HEK293 (cell line): ENCODE data around the gene FADS2.

Experiments
- CTCF ChIA-PET: fragments of 350-600 bp; formaldehyde crosslinking; extraction: SDS; loops from one replicate; lab custom pipeline; 2021; ENCODE audit warnings: antibody characterized with exemption; lab: Yijun Ruan, JAX
- POLR2A ChIA-PET: fragments of 300-600 bp; formaldehyde crosslinking; extraction: SDS; loops from one replicate; lab custom pipeline; 2020; ENCODE audit warnings: antibody characterized with exemption, inconsistent platforms; lab: Yijun Ruan, JAX
- H3K27ac ChIP-seq: fragments of 200-500 bp; sonication (Bioruptor generic); 2 replicates; pipeline ENCODE4 v1.5.1; 2014; ENCODE audit warnings: low read depth, low read length, control low read depth, inconsistent platforms; ENCODE audit errors: extremely low read depth
- H3K36me3 ChIP-seq, 2 experiments: fragments of 200-500 bp in 1 of 2; sonication (Bioruptor generic) in 1 of 2; 1 replicate in 1 of 2; 2 replicates in 1 of 2; pipeline ENCODE4 v1.5.1; 2014 to 2017; ENCODE audit warnings: inconsistent platforms in 2 of 2, low read length in 2 of 2; ENCODE audit not compliant: control insufficient read depth in 2 of 2, insufficient read depth in 1 of 2
- H3K4me1 ChIP-seq: fragments of 200-500 bp; sonication (Bioruptor generic); 2 replicates; pipeline ENCODE4 v1.5.1; 2014; ENCODE audit warnings: mild to moderate bottlenecking, low read length, inconsistent platforms; ENCODE audit not compliant: control insufficient read depth, insufficient read depth
- H3K4me3 ChIP-seq: 2 replicates; pipeline ENCODE4 v1.5.1; 2011; ENCODE audit warnings: low read depth, mild to moderate bottlenecking, control low read depth, low read length, moderate library complexity
- H3K9me3 ChIP-seq: fragments of 200-500 bp; sonication (Bioruptor generic); 2 replicates; pipeline ENCODE4 v1.5.1; 2014; ENCODE audit warnings: low read depth, low read length, inconsistent platforms; ENCODE audit not compliant: control insufficient read depth, insufficient read depth
- BCL11A ChIP-seq: fragments of 450-650 bp; formaldehyde crosslinking; IDR thresholded peaks from 2 replicates; pipeline ENCODE4 v1.5.1; 2016; ENCODE audit warnings: low read depth, missing biosample characterization, missing genetic modification characterization
- FEZF1 ChIP-seq: fragments of 450-650 bp; formaldehyde crosslinking; IDR thresholded peaks from 2 replicates; pipeline ENCODE4 v1.5.1; 2016; ENCODE audit warnings: missing biosample characterization, missing genetic modification characterization
- GLIS2 ChIP-seq: fragments of 450-650 bp; formaldehyde crosslinking; IDR thresholded peaks from 2 replicates; pipeline ENCODE4 v1.5.1; 2016; ENCODE audit warnings: missing biosample characterization, missing genetic modification characterization
- HOXA7 ChIP-seq: sonication (generic); formaldehyde crosslinking; IDR thresholded peaks from 2 replicates; pipeline ENCODE4 v1.8.1; 2022; ENCODE audit warnings: missing genetic modification reagents, borderline replicate concordance
- KLF1 ChIP-seq: fragments of 450-650 bp; formaldehyde crosslinking; IDR thresholded peaks from 2 replicates; pipeline ENCODE4 v1.5.1; 2016; ENCODE audit warnings: missing biosample characterization, missing genetic modification characterization
- ZBTB8A ChIP-seq: fragments of 450-650 bp; formaldehyde crosslinking; IDR thresholded peaks from 2 replicates; pipeline ENCODE4 v1.5.1; 2016; ENCODE audit warnings: missing biosample characterization, missing genetic modification characterization
- ZFP3 ChIP-seq: fragments of 450-650 bp; formaldehyde crosslinking; IDR thresholded peaks from 2 replicates; pipeline ENCODE4 v1.5.1; 2016; ENCODE audit warnings: low read depth, missing biosample characterization, missing genetic modification characterization
- ZFP37 ChIP-seq: fragments of 450-650 bp; formaldehyde crosslinking; IDR thresholded peaks from 2 replicates; pipeline ENCODE4 v1.5.1; 2016; ENCODE audit warnings: missing biosample characterization, missing genetic modification characterization
- ZFP69B ChIP-seq: fragments of 450-650 bp; formaldehyde crosslinking; IDR thresholded peaks from 2 replicates; pipeline ENCODE4 v1.5.1; 2016; ENCODE audit warnings: missing biosample characterization, missing genetic modification characterization
- ZIC2 ChIP-seq: fragments of 450-650 bp; formaldehyde crosslinking; IDR thresholded peaks from 2 replicates; pipeline ENCODE4 v1.5.1; 2016; ENCODE audit warnings: missing biosample characterization, missing genetic modification characterization
- ZNF138 ChIP-seq: fragments of 450-650 bp; formaldehyde crosslinking; IDR thresholded peaks from 2 replicates; pipeline ENCODE4 v1.5.1; 2016; ENCODE audit warnings: missing biosample characterization, missing genetic modification characterization, borderline replicate concordance
- ZNF140 ChIP-seq: fragments of 450-650 bp; formaldehyde crosslinking; IDR thresholded peaks from 2 replicates; pipeline ENCODE4 v1.5.1; 2016; ENCODE audit warnings: missing biosample characterization, missing genetic modification characterization
- ZNF16 ChIP-seq: fragments of 450-650 bp; formaldehyde crosslinking; IDR thresholded peaks from 2 replicates; pipeline ENCODE4 v1.5.1; 2016; ENCODE audit warnings: low read depth, missing biosample characterization, missing genetic modification characterization
- ZNF175 ChIP-seq: fragments of 450-650 bp; formaldehyde crosslinking; IDR thresholded peaks from 2 replicates; pipeline ENCODE4 v1.5.1; 2016; ENCODE audit warnings: missing biosample characterization, missing genetic modification characterization
- ZNF24 ChIP-seq: fragments of 450-650 bp; formaldehyde crosslinking; IDR thresholded peaks from 2 replicates; pipeline ENCODE4 v1.5.1; 2016; ENCODE audit warnings: missing biosample characterization, missing genetic modification characterization
- ZNF311 ChIP-seq: fragments of 450-650 bp; formaldehyde crosslinking; IDR thresholded peaks from 2 replicates; pipeline ENCODE4 v1.5.1; 2017; ENCODE audit warnings: missing biosample characterization, missing genetic modification characterization, borderline replicate concordance
- ZNF366 ChIP-seq: fragments of 450-650 bp; formaldehyde crosslinking; conservative IDR thresholded peaks from 2 replicates; pipeline ENCODE4 v1.5.1; 2016; ENCODE audit warnings: missing biosample characterization, missing genetic modification characterization
- ZNF501 ChIP-seq: fragments of 450-650 bp; formaldehyde crosslinking; IDR thresholded peaks from 2 replicates; pipeline ENCODE4 v1.5.1; 2016; ENCODE audit warnings: missing biosample characterization, missing genetic modification characterization
- ZNF529 ChIP-seq: fragments of 450-650 bp; formaldehyde crosslinking; IDR thresholded peaks from 2 replicates; pipeline ENCODE4 v1.5.1; 2017; ENCODE audit warnings: missing genetic modification characterization, missing biosample characterization; ENCODE audit not compliant: insufficient replicate concordance
- ZNF561 ChIP-seq: fragments of 450-650 bp; IDR thresholded peaks from 2 replicates; pipeline ENCODE4 v1.5.1; 2018; ENCODE audit warnings: missing biosample characterization, missing genetic modification characterization, borderline replicate concordance
- ZNF654 ChIP-seq: fragments of 450-650 bp; formaldehyde crosslinking; IDR thresholded peaks from 2 replicates; pipeline ENCODE4 v1.5.1; 2016; ENCODE audit warnings: low read depth, missing biosample characterization, missing genetic modification characterization
- ZXDB ChIP-seq: fragments of 450-650 bp; formaldehyde crosslinking; IDR thresholded peaks from 2 replicates; pipeline ENCODE4 v1.5.1; 2016; ENCODE audit warnings: missing biosample characterization, missing genetic modification characterization
- TF ChIP-seq, protein P1 (sequence below): fragments of 450-650 bp; formaldehyde crosslinking; IDR thresholded peaks from 2 replicates; pipeline ENCODE4 v1.5.1; 2016; ENCODE audit warnings: missing biosample characterization, missing genetic modification characterization, borderline replicate concordance
- TF ChIP-seq, protein P2 (sequence below): fragments of 450-650 bp; formaldehyde crosslinking; IDR thresholded peaks from 2 replicates; pipeline ENCODE4 v1.5.1; 2016; ENCODE audit warnings: missing biosample characterization, missing genetic modification characterization

The FADS2 gene

DNA sequence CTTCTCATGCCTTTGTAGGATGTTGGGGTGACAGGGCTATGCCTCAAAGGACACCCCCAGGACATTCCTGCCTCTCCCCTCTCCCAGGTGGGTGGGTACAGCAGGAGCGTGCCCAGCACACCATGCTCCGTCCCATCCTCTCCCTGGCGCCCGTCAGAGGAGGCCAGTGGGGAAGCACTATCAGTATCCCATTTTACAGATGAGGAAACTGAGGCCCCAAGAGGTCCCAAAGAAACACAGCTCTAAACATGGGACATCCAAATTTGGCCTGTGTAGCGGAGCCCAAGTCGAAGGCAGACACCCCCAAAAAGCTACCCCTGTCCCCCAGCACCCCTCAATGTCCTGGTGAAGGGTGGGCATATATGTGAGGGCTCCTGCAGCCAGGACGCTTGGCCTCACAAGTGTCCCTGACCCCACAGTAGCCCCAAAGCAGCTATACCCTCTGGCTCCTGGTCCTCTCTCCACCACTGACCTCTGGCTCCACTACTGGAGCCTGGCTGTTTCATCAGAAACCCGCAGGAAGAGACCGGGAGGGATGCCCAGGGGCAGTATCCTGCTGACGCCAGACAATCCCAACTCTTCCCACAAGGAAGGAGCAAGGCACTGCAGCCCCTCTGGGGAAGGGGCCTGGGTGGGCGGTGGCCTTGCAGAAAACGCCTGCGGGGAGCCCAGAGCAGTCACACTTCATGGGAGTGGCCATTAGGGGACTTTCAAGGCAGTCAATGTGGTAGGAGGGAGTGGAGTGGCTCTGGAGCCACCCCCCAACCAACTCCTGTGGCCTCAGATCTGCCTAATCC lies 57.9 kb downstream of the FADS2 start:
- POLR2A ChIA-PET, result no interaction called here
- H3K4me1 ChIP-seq, result peaks cover 3% of the 10 kb centered on the region
- H3K27ac ChIP-seq, result no peak overlapping the region
- TF ChIP-seq ZNF561 (tag by site-specific recombination) (no peak), ZNF24 (tag by site-specific recombination) (no peak), ZNF140 (tag by site-specific recombination) (no peak), ZFP3 (no peak), ZIC2 (no peak)
- no peak overlapping the region for H3K4me3 ChIP-seq
- CTCF ChIA-PET, result interaction anchor here (0.9 to 7.0 kb wide), 4 partner anchors 15 to 196 kb away, joined by 3 to 48 read pairs (median 9); no protein-coding TSS in a partner anchor
- no peaks in the 10 kb centered on the region for H3K9me3 ChIP-seq
- no peaks in the 10 kb centered on the region for H3K36me3 ChIP-seq

DNA sequence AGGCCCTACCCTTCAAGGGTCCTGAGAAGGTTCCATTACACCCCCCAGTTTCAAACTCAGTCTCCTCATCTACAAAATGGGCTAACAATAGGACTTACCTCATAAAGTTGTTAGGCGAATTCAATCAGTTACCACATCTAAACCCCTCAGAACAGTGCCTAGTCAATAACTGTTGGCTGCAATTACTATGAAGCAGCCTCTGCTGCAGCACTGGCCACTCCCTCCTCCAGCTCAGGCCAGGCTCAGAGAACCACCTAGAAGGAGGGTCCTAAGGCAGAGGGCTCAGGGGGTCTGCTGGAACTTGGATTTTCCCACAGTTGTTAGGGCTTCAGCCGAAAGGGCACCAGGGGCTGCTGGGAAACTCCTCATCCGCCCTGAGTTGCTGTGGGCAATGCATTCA lies 58.5 kb downstream of the FADS2 start:
- Histone ChIP-seq H3K36me3 (no peaks in the 10 kb centered on the region), H3K4me3 (no peak overlapping the region), H3K27ac (no peak overlapping the region), H3K4me1 (peaks cover 3% of the 10 kb centered on the region), H3K9me3 (no peaks in the 10 kb centered on the region)
- POLR2A ChIA-PET, result no interaction called here
- CTCF ChIA-PET, result interaction anchor here (0.9 to 1.2 kb wide), 2 partner anchors 16 to 61 kb away, joined by 3 read pairs; no protein-coding TSS in a partner anchor
- TF ChIP-seq ZNF16, result no peak
- no peak for TF ChIP-seq KLF1
- TF ChIP-seq ZFP69B, result no peak
- no peak for TF ChIP-seq FEZF1 (tag by site-specific recombination)
- no peak for TF ChIP-seq ZNF501 (tag by site-specific recombination)
- TF ChIP-seq ZBTB8A (tag by site-specific recombination), result no peak
- TF ChIP-seq GLIS2 (tag by site-specific recombination), result no peak
- no peak for TF ChIP-seq ZNF561 (tag by site-specific recombination)
- no peak for TF ChIP-seq ZXDB (tag by site-specific recombination)
- no peak for TF ChIP-seq HOXA7 (CRISPR knock-in tag)

DNA sequence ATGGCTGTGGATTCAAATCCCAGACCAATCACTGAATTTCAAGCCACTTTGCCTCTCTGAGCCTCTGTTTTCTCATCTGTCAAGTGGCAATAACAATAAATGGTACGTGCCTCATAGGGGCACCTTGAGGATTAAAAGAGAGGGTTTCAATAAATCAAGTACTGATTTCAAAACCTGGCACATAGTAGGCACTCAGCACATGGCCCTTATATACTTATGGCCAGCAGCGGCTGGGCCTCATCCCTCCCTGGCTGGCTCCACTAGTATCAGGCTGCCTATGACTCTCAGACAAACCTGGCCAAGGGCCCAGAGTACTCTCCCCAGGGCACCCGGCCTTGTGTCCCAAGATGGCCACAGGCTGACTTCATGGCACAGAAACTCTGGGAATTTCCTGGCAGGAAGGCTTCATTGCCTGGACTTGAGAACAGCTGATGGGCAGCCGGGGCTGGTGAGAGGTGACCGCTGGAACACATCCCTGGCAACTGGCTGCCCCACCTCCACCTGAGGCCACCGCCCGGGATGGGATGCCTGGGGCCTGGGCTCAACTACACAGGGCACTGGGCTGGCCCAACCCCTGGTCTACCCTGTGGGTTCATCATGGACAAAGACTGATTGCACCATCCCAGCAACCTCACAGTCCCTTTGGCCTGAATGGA lies 59.9 kb downstream of the FADS2 start:
- no peaks in the 10 kb centered on the region for H3K9me3 ChIP-seq
- no peak overlapping the region for H3K4me3 ChIP-seq
- TF ChIP-seq ZNF311 (tag by site-specific recombination) (no peak), ZNF366 (tag by site-specific recombination) (no peak), BCL11A (tag by site-specific recombination) (no peak), ZNF529 (tag by site-specific recombination) (no peak), ZNF175 (no peak), ZFP37 (tag by site-specific recombination) (no peak), ZNF138 (no peak), ZNF654 (tag by site-specific recombination) (no peak), ZFP3 (no peak)
- TF ChIP-seq, protein P1, sequence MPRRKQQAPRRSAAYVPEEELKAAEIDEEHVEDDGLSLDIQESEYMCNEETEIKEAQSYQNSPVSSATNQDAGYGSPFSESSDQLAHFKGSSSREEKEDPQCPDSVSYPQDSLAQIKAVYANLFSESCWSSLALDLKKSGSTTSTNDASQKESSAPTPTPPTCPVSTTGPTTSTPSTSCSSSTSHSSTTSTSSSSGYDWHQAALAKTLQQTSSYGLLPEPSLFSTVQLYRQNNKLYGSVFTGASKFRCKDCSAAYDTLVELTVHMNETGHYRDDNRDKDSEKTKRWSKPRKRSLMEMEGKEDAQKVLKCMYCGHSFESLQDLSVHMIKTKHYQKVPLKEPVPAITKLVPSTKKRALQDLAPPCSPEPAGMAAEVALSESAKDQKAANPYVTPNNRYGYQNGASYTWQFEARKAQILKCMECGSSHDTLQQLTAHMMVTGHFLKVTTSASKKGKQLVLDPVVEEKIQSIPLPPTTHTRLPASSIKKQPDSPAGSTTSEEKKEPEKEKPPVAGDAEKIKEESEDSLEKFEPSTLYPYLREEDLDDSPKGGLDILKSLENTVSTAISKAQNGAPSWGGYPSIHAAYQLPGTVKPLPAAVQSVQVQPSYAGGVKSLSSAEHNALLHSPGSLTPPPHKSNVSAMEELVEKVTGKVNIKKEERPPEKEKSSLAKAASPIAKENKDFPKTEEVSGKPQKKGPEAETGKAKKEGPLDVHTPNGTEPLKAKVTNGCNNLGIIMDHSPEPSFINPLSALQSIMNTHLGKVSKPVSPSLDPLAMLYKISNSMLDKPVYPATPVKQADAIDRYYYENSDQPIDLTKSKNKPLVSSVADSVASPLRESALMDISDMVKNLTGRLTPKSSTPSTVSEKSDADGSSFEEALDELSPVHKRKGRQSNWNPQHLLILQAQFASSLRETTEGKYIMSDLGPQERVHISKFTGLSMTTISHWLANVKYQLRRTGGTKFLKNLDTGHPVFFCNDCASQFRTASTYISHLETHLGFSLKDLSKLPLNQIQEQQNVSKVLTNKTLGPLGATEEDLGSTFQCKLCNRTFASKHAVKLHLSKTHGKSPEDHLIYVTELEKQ, result no peak
- TF ChIP-seq, protein P2, sequence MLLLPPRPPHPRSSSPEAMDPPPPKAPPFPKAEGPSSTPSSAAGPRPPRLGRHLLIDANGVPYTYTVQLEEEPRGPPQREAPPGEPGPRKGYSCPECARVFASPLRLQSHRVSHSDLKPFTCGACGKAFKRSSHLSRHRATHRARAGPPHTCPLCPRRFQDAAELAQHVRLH (tag by site-specific recombination), result no peak
- no peaks in the 10 kb centered on the region for H3K36me3 ChIP-seq
- CTCF ChIA-PET, result interaction anchor here (0.7 to 2.2 kb wide), 7 partner anchors 8 to 194 kb away, joined by 3 to 13 read pairs (median 4); no protein-coding TSS in a partner anchor
- POLR2A ChIA-PET, result no interaction called here
- peaks cover 3% of the 10 kb centered on the region for H3K4me1 ChIP-seq
- H3K27ac ChIP-seq, result no peak overlapping the region
